ENCODE results near the gene RNF213.
"Not testable (repeated sequence)": the region's sequence is repeated elsewhere in the genome, so short reads cannot be mapped to it uniquely, and the experiment has no call there.

Gene RNF213

GRCh38 chr17:80319999-80320344 lies 59.3 kb downstream of the RNF213 start:
- no peak for DNase-seq (ENCODE audit: low read depth)

- no peak for DNase-seq (ENCODE audit: low read depth)
Observed at GRCh38 chr17:80320496-80320895, 59.8 kb downstream of the RNF213 start.

- no peak for DNase-seq (ENCODE audit: low read depth)
Observed at GRCh38 chr17:80322864-80323263, 62.2 kb downstream of the RNF213 start.

GRCh38 chr17:80323982-80324381 lies 63.3 kb downstream of the RNF213 start:
- DNase-seq (ENCODE audit: low read depth) = no peak

GRCh38 chr17:80327518-80327917 lies 66.9 kb downstream of the RNF213 start:
- DNase-seq (ENCODE audit: low read depth) = no peak

- no peak for DNase-seq (ENCODE audit: low read depth)
Observed at GRCh38 chr17:80328634-80329380, 68.2 kb downstream of the RNF213 start.

GRCh38 chr17:80329421-80329820 lies 68.8 kb downstream of the RNF213 start:
- DNase-seq (ENCODE audit: low read depth) = not testable (repeated sequence)

GRCh38 chr17:80330276-80330675 lies 69.6 kb downstream of the RNF213 start:
- no peak for DNase-seq (ENCODE audit: low read depth)

GRCh38 chr17:80330938-80331337 lies 70.3 kb downstream of the RNF213 start:
- DNase-seq (ENCODE audit: low read depth) = not testable (repeated sequence)

GRCh38 chr17:80331820-80332219 lies 71.2 kb downstream of the RNF213 start:
- DNase-seq (ENCODE audit: low read depth) = no peak

GRCh38 chr17:80337195-80337895 lies 76.7 kb downstream of the RNF213 start:
- DNase-seq (ENCODE audit: low read depth) = no peak

- DNase-seq (ENCODE audit: low read depth) = no peak
Observed at GRCh38 chr17:80339118-80339517, 78.5 kb downstream of the RNF213 start.

- DNase-seq (ENCODE audit: low read depth) = no peak
Observed at GRCh38 chr17:80339731-80340456, 79.2 kb downstream of the RNF213 start.

- DNase-seq (ENCODE audit: low read depth) = no peak
Observed at GRCh38 chr17:80345321-80345720, 84.7 kb downstream of the RNF213 start.

- no peak for DNase-seq (ENCODE audit: low read depth)
Observed at GRCh38 chr17:80345841-80346497, 85.3 kb downstream of the RNF213 start.

- DNase-seq (ENCODE audit: low read depth) = no peak
Observed at GRCh38 chr17:80346498-80347275, 86.0 kb downstream of the RNF213 start.

- no peak for DNase-seq (ENCODE audit: low read depth)
Observed at GRCh38 chr17:80347536-80347935, 86.9 kb downstream of the RNF213 start.

GRCh38 chr17:80347948-80348351 lies 87.3 kb downstream of the RNF213 start:
- no peak for DNase-seq (ENCODE audit: low read depth)

GRCh38 chr17:80348551-80349150 lies 88.0 kb downstream of the RNF213 start:
- DNase-seq (ENCODE audit: low read depth) = no peak

- no peak for DNase-seq (ENCODE audit: low read depth)
Observed at GRCh38 chr17:80349151-80349651, 88.5 kb downstream of the RNF213 start.

GRCh38 chr17:80349751-80350150 lies 89.1 kb downstream of the RNF213 start:
- no peak for DNase-seq (ENCODE audit: low read depth)
